Measurements from ENCODE around the gene ADGRF3.
"Not testable (repeated sequence)": the region's sequence is repeated elsewhere in the genome, so short reads cannot be mapped to it uniquely, and the experiment has no call there.

ADGRF3 gene

GRCh38 chr2:26351375-26352090 lies 4.9 kb upstream of the ADGRF3 start:
- no peak for DNase-seq (ENCODE audit: low spot score)

- no peak for DNase-seq (ENCODE audit: low spot score)
Observed at GRCh38 chr2:26349690-26350089, 3.1 kb upstream of the ADGRF3 start.

GRCh38 chr2:26347286-26347865 lies 787 bp upstream of the ADGRF3 start:
- DNase-seq (ENCODE audit: low spot score): no peak

- peak; percentile 99 for DNase-seq (ENCODE audit: low spot score)
Observed at GRCh38 chr2:26345545-26346453, 790 bp downstream of the ADGRF3 start, which contains the start of gene SELENOI. SELENOI (plus strand) TSS chr2:26346143; CDS start chr2:26346233, 90 bp downstream.

- DNase-seq (ENCODE audit: low spot score): no peak
Observed at GRCh38 chr2:26345283-26345544, 1.4 kb downstream of the ADGRF3 start.

- no peak for DNase-seq (ENCODE audit: low spot score)
Observed at GRCh38 chr2:26344581-26345282, 1.9 kb downstream of the ADGRF3 start.

- DNase-seq (ENCODE audit: low spot score): no peak
Observed at GRCh38 chr2:26340831-26341230, 5.8 kb downstream of the ADGRF3 start.

GRCh38 chr2:26337298-26337697 lies 9.3 kb downstream of the ADGRF3 start:
- no peak for DNase-seq (ENCODE audit: low spot score)

- no peak for DNase-seq (ENCODE audit: low spot score)
Observed at GRCh38 chr2:26336719-26337118, 9.9 kb downstream of the ADGRF3 start.

- DNase-seq (ENCODE audit: low spot score): no peak
Observed at GRCh38 chr2:26335231-26335630, 11.4 kb downstream of the ADGRF3 start.

GRCh38 chr2:26333293-26333692 lies 13.3 kb downstream of the ADGRF3 start:
- DNase-seq (ENCODE audit: low spot score): no peak

GRCh38 chr2:26331321-26331720 lies 15.3 kb downstream of the ADGRF3 start:
- not testable (repeated sequence) for DNase-seq (ENCODE audit: low spot score)

- DNase-seq (ENCODE audit: low spot score): no peak
Observed at GRCh38 chr2:26330604-26331003, 16.0 kb downstream of the ADGRF3 start.

GRCh38 chr2:26330114-26330549 lies 16.5 kb downstream of the ADGRF3 start:
- peak; percentile 76 for DNase-seq (ENCODE audit: low spot score)

GRCh38 chr2:26329083-26329482 lies 17.5 kb downstream of the ADGRF3 start:
- DNase-seq (ENCODE audit: low spot score): not testable (repeated sequence)

GRCh38 chr2:26327291-26328272 lies 19.0 kb downstream of the ADGRF3 start:
- DNase-seq (ENCODE audit: low spot score): no peak

GRCh38 chr2:26326514-26326913 lies 20.1 kb downstream of the ADGRF3 start:
- no peak for DNase-seq (ENCODE audit: low spot score)

- DNase-seq (ENCODE audit: low spot score): no peak
Observed at GRCh38 chr2:26325851-26326250, 20.7 kb downstream of the ADGRF3 start.

- DNase-seq (ENCODE audit: low spot score): no peak
Observed at GRCh38 chr2:26324903-26325302, 21.7 kb downstream of the ADGRF3 start.

GRCh38 chr2:26324479-26324878 lies 22.1 kb downstream of the ADGRF3 start:
- not testable (repeated sequence) for DNase-seq (ENCODE audit: low spot score)

- DNase-seq (ENCODE audit: low spot score): no peak
Observed at GRCh38 chr2:26318950-26319349, 27.6 kb downstream of the ADGRF3 start.

All from AG08396 (cell line).